Myocyte (in vitro differentiated cells): ENCODE results near the gene SMIM41. TPM values are rescaled to one million over a fixed set of nuclear protein-coding genes. Genes with fewer than 3 reads are reported as not detected.
A peak's percentile ranks its signal among the peaks of the same experiment; 100 is the strongest.

Experiments used
- DNase-seq: peaks from one replicate; pipeline ENCODE4 v3.0.0-alpha.2; 2012; ENCODE audit warnings: low read depth
- total RNA-seq: library from RNA; depleted of rRNA; stranded (reverse); fragments of >200 nt; gene quantifications from 2 replicates; pipeline ENCODE4 v1.2.3, GENCODE V29; 2014

Gene SMIM41
- total RNA-seq, 1 donor from 2014 or later, result not detected

DNA sequence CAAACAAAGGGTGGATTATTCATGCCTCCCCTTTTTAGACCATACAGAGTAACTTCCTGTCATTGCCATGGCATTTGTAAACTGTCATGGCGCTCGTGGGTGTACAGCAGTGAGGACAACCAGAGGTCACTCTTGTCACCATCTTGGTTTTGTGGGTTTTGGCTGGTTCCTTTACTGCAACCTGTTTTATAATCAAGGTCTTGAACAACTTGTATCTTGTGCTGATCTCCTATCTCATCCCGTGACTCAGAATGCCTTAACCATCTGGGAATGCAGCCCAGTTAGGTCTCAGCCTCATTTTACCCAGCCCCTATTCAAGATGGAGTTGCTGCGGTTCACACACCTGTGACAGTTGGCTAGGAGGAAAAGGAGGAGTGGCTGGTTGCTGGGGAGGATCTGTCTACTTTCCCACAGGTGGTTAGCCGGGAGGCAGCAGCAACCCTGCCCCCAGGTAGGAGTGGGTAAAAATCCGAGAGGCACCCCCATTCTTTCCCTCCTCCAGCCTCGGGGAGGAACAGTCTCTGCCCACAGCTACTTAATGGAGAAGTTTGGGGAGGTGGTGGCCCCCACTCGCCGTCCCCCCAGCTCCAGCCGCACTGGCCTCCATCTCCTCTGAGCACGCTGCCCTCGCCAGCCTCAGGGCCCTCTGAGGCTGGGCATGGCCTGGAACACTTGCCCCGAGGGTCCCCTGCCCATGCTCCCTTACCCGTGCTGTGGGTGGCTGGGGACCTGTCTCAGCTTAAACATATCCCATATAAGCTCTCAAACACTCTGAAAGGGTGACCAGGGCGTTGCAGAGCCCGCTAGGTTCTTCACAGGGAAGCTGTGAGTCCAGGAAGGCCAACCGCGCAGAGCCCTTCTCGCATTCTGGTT, 41.7 kb downstream of the SMIM41 start:
- no peak for DNase-seq

DNA sequence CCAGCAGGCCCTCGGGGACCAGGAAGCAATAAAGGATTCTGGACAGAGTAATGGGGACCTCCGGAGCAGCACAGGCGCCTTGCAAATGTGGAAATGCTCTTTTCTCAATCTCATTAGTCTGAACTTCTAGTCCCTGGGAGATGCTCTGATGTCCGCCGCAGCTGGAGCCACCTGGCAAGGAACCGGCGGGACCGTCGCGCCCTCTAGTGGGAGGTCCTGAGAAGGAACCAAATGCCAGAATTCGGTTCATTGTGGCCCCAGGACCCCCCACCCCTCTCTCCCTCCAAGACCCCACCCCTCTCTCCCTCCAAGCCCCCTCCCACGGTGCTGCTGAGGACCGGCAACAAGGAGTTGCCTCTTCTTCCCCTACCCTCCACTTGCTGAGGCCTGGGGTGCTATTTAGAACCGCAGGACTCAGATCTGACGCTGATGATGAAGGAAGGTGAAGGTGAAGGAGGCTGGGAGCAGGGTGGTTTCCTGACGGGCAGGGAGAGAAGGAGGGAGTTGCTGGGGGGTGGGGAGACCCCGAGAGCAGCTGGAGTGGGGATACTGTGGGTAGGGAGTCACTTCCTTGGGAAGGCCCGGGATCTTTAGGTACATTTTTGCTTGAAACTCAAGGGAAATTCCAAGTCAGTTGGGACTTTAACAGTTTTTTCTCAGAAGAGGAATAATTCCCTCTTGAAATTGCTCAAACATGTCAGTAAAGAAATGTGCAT, 42.5 kb downstream of the SMIM41 start:
- DNase-seq, result peak; percentile 55

DNA sequence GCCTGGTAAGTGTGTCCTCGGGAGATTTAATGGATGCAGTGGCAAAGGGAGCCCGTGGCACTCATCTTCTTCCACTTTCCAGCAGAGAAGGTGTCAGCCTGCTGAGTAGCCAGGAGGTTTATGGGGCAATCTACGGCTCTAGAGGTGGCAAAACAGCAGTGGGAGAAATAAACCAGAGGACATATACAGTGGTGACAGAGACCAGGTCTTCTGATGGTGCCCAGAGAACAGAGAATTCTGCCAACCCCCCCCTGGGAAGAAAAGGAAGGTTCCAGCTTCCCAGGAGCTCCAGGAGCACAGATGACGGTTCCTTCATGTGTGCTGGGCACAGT, 43.0 kb downstream of the SMIM41 start:
- no peak for DNase-seq

DNA sequence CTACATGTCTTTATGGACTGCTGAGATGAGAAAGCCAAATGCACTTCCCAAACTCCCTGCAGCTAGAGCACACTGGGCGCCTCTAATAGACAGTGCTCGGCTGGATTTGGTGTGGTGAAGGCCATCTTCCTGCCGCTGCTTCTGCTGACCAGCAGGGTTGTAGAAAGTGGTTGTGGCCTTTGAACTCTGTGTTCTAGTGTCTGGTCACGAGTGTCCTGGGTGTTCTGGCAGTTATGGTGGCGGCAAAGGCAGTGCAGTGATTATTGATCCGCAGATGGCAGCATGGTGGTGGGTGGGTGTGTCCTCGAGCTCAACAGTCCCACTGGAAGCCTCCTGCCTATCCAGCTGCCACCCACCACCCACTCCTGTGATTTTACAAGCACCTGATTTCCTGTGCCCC, 43.4 kb downstream of the SMIM41 start:
- no peak for DNase-seq

DNA sequence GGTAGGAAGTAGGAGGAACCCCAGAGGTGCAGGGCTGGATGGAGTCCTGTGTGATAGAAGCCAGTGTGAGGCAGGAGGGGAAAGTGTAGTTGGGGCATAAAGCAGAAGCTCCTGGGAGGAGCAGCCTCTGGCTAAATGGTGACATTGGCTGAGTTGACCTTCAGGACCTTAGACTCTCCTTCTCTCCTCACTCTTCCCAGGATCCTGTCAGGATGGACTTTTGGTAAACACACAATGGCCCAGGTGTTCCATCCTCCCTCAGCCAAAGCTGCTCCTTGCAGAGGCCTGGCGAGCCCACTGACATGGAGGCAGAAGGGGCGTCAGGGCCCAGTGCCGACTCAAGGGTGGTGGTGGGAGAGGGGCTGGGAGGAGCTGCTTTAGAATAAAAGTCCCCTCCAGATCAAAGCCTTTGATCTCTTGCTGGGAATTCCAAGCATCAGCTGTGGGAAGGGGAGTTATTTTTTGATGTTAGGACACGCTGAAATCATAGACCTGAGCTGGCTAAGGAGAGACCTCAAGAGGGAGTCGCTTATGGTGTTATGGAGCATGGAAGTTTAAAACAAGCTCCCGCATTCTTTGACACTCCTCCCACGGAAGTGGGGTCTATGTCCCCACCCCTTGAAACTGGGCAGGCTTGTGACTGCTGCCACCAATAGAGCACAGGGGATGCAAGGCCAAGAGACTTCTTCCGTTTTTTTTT, 44.1 kb downstream of the SMIM41 start:
- no peak for DNase-seq

DNA sequence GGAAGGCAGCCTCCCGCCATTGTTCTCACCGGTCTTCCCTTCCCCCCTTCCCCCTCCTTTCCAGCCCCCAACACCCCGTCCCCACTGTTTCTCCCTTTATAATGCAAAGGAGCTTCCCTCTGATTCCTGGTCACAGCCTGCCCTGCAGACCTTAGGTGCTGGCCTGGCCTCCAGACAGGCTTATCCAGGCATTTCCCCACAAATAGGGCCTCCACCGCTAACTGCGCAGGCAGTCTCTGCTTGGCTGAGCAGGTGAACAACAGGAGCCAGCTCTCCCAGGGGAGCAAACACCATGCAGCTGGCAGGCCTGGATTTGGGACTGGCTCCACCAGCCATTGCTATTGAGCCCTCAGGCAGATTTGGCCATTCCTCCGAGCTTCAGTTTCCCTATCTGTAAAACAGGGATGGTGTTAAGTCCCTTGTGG, 46.0 kb downstream of the SMIM41 start:
- DNase-seq, result no peak

DNA sequence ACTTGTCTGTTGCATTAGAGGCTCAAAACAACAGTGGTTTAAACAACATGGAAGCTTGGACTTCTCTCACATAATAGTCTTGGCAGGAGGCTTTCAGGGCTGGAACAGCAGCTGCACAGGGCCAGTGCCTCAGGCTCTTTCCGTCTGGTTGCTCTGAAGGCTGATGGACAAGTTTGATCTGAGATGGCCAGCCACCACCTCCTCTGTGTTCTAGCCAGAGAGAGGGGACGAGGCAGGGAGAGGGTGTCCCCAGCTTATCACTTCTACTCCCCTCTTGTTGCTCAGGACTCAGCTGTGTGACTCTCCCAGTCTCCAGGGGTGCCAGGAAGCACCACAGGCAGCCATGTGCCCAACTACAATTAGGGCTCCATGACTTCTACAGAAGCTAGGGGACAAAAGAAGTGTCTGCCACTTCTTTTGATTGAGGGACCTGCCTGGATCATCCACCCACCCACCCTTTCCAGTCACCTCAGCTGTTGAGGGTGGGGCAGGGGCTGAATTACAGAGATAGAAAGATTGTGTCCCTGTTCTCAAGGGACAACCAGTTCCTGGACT, 46.6 kb downstream of the SMIM41 start:
- DNase-seq, result no peak

DNA sequence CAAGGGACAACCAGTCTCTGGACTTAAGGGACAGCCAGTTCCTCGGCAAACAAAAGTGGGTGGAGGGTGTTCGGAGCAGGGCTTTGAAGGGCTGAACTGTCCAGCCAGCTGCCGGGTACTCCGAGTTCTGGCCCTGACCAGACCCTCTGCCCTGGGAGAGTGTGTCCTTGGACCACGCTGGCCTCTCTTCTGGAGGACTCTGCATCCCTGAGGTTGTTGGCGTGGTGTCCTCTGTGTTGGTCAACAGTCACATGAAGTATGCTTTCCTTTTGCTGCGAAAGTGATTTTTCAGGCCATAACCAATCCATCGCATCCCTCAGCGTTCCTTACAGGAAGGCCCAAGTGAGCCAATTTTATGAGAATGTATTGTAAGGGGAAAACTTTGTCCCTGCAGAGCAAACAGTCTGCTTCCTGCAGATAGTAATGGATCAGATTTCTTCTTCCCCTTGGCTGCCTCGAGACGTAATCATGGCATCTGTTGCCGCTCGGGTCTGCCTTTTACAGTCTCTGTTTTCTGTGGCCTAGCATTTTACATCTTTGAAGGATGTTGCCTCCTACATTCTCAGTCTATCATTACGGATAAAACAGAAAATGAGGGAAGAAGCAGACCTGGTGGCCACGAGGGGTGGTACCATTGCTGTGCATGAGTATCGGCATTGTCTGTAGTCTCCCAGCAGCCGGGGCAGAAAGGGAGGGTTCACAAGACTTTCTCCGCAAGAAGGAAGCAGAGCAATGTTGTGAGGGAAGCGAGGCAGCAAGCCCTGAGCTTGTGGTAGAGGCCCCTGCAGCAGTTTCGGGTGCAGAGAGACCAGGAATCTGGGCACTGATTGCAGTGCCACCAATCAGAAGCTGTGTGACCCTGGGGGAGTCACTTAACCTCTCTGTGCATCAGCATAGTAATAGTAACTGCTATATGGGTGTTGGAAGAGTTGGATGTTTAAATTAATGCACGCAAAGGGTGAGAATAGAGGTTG, 47.4 kb downstream of the SMIM41 start:
- DNase-seq, result no peak

DNA sequence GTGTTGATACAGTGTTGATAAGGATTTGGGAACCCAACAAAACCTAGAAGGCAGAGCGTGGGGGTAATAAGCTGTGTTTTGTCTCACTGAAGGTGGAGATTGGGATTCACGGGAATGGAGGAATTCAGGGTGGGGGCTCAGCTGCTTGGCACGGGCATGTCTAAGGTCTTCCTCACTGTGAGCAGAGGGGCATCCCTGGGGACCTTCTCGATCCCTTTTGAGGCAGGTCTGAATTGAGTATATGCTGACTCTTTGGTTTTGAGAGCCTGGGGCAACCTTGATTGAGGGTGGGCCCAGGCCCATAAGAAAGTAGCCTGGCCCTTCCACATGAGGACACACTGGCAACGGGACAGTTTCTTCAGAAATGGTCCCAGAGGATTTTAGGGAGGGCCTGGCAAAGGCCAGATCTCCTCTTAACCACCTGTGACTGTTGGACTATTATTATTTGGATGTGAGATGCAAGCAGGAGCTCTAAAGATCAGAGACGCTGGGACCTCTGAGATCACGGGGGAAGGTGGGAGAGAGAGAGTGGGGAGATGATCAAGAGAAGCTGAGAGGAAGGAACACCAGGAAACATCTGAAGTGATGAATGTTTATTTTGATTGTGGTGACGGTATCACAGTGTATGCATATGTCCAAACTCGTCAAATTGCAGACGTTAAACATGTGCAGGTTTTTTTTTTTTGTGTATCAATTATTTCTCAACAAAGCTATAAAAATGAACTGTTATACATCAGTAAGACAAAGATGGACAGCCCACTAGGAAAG, 48.4 kb downstream of the SMIM41 start:
- no peak for DNase-seq

DNA sequence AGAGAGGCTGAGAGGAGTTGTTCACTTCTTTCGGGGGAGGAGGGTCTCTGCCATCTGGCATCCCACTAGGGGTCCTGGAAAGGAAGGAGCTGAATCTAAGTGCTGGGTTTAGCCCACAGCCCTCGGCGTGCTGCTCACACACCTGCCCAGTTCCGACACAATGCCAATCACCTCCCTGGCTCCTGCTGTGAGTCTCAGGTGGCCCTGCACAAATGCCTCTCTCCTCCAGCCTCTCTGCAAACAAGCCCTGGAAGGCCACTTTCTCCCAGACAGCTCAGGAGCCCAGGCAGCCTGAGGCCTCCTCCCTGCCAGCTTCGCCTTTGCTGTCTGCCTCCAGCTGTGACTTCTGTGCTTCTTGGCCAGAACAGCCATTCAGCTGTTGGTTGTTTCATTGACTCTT, 51.2 kb downstream of the SMIM41 start:
- no peak for DNase-seq

DNA sequence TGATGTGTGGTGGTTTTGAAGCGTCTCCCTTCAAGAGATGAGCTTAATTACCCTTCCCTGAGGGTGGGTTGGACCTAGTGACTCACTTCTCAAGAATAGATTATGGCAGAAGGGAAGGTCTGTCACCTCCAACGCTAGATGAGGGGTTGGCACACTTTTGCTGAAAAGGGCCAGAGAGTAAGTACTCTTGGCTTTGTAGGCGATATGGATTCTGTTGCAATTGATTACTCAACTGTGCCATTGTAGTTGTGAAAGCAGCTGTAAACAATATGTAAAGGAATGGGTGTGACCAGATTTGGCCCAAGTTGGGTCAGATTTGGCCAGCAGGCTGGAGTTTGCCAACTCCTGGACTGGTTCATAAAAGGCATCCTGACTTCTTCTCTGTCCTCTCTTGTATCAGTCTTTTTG, 53.3 kb downstream of the SMIM41 start:
- no peak for DNase-seq

DNA sequence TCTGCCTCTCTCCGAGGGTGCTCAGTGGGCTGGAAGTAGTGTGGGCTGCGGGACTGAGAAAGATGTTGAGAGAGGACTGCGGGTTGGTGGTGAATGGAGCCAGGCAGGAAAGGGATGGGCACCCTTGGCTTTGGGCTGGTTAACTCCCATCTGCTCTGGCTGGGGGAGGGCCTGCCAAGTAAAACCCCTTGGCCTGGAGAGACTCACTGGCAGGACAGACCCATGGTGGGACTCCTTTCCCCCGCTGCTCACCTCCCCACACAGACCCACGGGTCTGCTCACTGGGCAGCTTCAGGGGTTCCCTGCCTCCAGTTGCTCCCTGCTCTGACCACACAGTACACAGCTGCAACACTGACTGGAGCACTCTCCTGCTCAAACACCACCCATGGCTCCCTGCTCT, 58.2 kb downstream of the SMIM41 start:
- DNase-seq, result no peak

DNA sequence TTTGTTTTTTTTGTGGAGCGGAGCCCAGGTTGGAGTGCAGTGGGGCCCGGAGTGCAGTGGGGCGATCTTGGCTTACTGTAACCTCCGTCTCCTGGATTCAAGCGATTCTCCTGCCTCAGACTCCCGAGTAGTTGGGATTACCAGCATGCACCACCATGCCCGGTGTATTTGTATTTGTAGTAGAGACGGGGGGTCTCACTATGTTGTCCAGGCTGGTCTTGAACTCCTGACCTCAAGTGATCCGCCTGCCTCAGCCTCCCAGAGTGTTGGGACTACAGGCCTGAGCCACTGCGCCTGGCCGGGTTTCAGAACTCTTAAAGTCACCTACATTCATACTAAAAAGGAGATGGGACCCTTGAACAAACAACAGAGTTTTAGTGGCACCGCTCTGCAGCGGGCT, 59.6 kb downstream of the SMIM41 start:
- DNase-seq, result no peak

DNA sequence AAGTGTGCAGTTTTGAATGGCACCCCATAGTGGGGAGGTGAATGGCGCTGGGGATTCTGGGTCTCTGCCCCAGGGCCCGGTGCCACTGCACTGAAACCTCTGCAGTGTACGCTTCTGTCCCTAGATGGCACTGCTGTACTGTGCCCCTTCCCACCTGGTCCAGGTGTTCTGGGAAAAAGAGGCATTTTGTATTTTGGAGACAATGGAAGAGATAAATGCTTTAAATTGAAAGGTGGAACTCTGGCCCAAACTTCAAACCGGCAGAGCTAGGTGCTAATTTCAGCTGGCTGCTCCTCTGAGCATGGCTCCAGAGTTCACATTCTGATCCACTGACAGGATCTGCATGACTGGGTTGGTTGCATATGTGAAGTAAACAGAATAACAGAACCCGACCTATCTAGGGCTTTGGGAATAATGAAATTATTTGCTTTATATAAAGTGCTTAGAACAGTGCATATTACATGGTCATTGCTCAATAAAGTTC, 60.1 kb downstream of the SMIM41 start:
- no peak for DNase-seq

DNA sequence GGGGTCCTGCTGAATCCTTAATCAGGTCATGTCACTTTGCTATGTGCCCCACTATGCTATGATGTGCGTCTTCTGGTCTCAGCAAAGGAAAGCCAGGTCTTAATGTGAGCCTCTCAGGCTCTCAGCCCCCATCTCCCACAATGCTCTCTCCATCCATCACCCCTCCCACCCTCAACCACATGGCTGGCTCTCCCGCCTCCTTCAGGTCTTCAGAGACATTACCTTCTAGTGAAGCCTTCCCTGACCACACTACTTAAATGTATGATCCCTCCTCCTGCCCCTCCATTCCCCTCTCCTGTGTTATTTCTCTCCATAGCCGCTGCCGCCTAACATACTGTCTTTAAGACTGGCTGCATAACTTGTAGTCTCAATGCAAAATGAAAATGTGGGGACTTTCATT, 61.8 kb downstream of the SMIM41 start:
- DNase-seq, result no peak

DNA sequence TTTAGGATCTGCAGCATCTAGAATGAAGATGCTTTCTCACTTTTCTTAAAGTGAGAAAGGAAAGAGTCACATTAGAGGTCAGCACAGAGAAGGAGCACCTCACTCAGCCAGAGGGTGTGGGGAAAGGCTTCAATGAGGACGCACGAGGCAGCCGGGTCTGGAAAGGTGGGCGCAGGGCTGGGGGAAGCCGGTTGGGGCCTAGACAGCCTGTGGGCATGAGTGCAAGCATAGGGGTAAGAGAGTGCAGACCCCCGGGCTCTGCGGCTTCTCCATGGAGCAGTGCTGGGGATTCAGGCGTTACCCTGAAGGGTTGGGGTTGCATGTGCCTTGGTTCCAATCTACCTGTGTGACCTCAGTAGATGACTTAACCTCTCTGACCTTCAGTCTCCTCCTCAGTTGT, 62.4 kb downstream of the SMIM41 start:
- DNase-seq, result no peak

DNA sequence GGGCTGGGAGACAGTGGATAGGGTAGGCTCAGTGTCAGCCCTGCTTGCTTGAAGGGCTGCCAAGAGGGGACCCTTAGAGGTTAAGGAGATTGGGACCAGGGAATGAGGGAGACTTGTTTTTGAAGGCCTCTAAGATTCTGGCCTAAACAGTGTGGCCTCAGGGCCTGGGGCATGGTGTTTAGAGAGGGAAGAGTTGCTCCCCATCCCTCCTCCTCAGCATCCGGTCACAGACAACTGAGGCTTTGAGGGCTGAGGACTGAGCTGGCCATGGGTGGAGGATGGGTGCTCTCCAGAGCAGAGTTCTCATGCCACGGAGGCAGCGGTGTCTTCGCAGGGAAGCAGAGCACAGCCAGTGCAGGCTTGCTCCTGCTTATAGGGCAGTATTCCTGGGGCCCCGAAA, 62.9 kb downstream of the SMIM41 start:
- no peak for DNase-seq

DNA sequence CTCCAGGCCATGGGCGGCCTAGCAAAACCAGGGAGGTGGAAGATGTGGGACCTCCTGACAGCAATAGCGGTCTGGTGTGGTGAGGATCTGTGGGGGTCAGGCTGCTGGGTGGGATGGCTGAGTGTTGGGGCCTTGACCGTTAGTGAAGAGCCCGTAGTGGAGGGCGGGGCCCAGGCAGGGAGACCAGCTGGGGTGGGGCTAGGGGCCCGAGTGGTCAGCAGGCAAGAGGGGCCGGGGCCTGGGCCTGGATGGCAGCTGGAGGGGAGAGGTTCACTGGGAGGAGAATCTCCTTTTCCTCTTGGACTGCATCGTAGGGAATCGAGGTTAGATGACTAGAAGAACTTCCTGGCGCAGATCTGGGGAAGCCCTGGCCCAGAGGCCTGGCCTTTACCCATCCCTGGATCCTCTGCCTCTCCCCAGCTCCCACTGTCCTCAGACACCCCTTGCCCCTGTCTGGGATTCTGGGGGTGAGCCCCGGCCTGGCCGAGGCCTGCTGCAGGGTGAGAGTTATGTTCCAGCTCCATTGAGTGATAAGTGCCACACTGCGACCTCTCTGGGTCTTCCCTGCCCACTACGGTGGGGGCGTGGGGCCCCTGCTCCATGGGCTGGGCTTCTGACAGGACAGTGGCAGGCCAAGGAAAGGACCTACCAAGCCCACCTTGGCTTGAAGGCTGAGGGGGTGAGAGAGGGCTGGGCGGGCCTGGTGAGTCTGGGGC, 65.2 kb downstream of the SMIM41 start:
- no peak for DNase-seq
